SK-N-SH (cell line): ENCODE data around the gene SIRPA. TPM values are rescaled to one million over a fixed set of nuclear protein-coding genes. Genes with fewer than 3 reads are reported as not detected.

ENCODE experiments used
- CTCF ChIA-PET: fragments of 300-600, 350-600 bp; formaldehyde crosslinking; extraction: SDS; loops from one replicate; lab custom pipeline; 2021; lab: Yijun Ruan, JAX
- POLR2A ChIA-PET: fragments of 350-600 bp; sonication (Branson Sonifier 250); formaldehyde crosslinking; extraction: SDS; loops from one replicate; lab custom pipeline; 2020; ENCODE audit warnings: antibody characterized with exemption, inconsistent platforms; lab: Yijun Ruan, JAX
- DNase-seq: peaks from one replicate; pipeline ENCODE4 v3.0.0; 2012
- H2AFZ ChIP-seq: fragments of 200-600 bp; sonication (generic); 2 replicates; pipeline ENCODE4 v1.8.1; 2016; ENCODE audit warnings: antibody characterized with exemption, mild to moderate bottlenecking, low read depth
- H3F3A ChIP-seq: fragments of 200-600 bp; sonication (generic); replicated peaks from 2 replicates; pipeline ENCODE3; 2016; ENCODE audit warnings: antibody characterized with exemption, mild to moderate bottlenecking; ENCODE audit not compliant: insufficient read depth
- H3K27ac ChIP-seq, 2 experiments: fragments of 200-500 bp in 1 of 2; fragments of 200-600 bp in 1 of 2; sonication (Bioruptor generic) in 1 of 2; sonication (generic), shearing (Covaris generic) in 1 of 2; 2 replicates each; pipeline versions ENCODE4 v1.5.1 to v1.6.1; 2014 to 2016; ENCODE audit warnings: low read depth in 2 of 2, inconsistent platforms in 1 of 2, low read length in 1 of 2, mild to moderate bottlenecking in 1 of 2, mixed read lengths in 1 of 2
- H3K27me3 ChIP-seq: fragments of 200-600 bp; sonication (generic), shearing (Covaris generic); 2 replicates; pipeline ENCODE4 v1.6.1; 2016; ENCODE audit warnings: mixed run types; ENCODE audit not compliant: insufficient read depth
- H3K36me3 ChIP-seq, 2 experiments: fragments of 200-500 bp in 1 of 2; fragments of 200-600 bp in 1 of 2; sonication (Bioruptor generic) in 1 of 2; sonication (generic) in 1 of 2; replicated peaks in 1 of 2; 2 replicates each; pipeline versions ENCODE3 to v1.5.1; 2014 to 2016; ENCODE audit warnings: low read length in 1 of 2, mild to moderate bottlenecking in 1 of 2; ENCODE audit not compliant: insufficient read depth in 2 of 2, control insufficient read depth in 1 of 2
- H3K4me1 ChIP-seq, 2 experiments: fragments of 200-500 bp in 1 of 2; fragments of 200-600 bp in 1 of 2; sonication (Bioruptor generic) in 1 of 2; sonication (generic), shearing (Covaris generic) in 1 of 2; 2 replicates each; pipeline versions ENCODE4 v1.5.1 to v1.6.1; 2014 to 2016; ENCODE audit warnings: low read depth in 1 of 2, low read length in 1 of 2, mixed run types in 1 of 2; ENCODE audit not compliant: insufficient read depth in 2 of 2, control insufficient read depth in 1 of 2
- H3K4me2 ChIP-seq: fragments of 200-600 bp; sonication (generic), shearing (Covaris generic); 2 replicates; pipeline ENCODE4 v1.6.1; 2017; ENCODE audit warnings: mixed run types
- H3K4me3 ChIP-seq, 2 experiments: fragments of 200-500 bp in 1 of 2; fragments of 200-600 bp in 1 of 2; sonication (Bioruptor generic) in 1 of 2; sonication (generic), shearing (Covaris generic) in 1 of 2; 2 replicates each; pipeline versions ENCODE4 v1.5.1 to v1.8.1; 2014 to 2016; ENCODE audit warnings: low read depth in 2 of 2, inconsistent platforms in 1 of 2, low read length in 1 of 2, mild to moderate bottlenecking in 1 of 2, mixed read lengths in 1 of 2, moderate library complexity in 1 of 2
- H3K79me2 ChIP-seq: fragments of 200-600 bp; sonication (generic); 2 replicates; pipeline ENCODE4 v1.8.1; 2017; ENCODE audit warnings: mild to moderate bottlenecking; ENCODE audit not compliant: insufficient read depth
- H3K9ac ChIP-seq: fragments of 200-600 bp; sonication (generic); 2 replicates; pipeline ENCODE4 v1.6.1; 2017; ENCODE audit warnings: mixed run types
- H3K9me2 ChIP-seq: fragments of 200-600 bp; sonication (generic); 2 replicates; pipeline ENCODE4 v1.6.1; 2017; ENCODE audit warnings: mixed run types
- H3K9me3 ChIP-seq: fragments of 200-600 bp; sonication (generic); 2 replicates; pipeline ENCODE4 v1.6.1; 2017; ENCODE audit warnings: mixed run types, mild to moderate bottlenecking, moderate library complexity
- H4K20me1 ChIP-seq: fragments of 200-600 bp; sonication (generic); 2 replicates; pipeline ENCODE4 v1.6.1; 2017; ENCODE audit warnings: mild to moderate bottlenecking, mixed run types; ENCODE audit not compliant: insufficient read depth
- CHD2 ChIP-seq: fragments of 150-350 bp; IDR thresholded peaks from 2 replicates; pipeline ENCODE4 v1.6.1; 2018; ENCODE audit warnings: low read length; ENCODE audit not compliant: partially characterized antibody
- EZH2phosphoT487 ChIP-seq: fragments of 200-600 bp; sonication (generic); IDR thresholded peaks from 2 replicates; pipeline ENCODE4 v1.6.1; 2017; ENCODE audit warnings: low read depth, mixed run types, mild to moderate bottlenecking, antibody characterized with exemption, moderate library complexity, borderline replicate concordance
- IRF3 ChIP-seq: fragments of 150-350 bp; IDR thresholded peaks from 2 replicates; pipeline ENCODE4 v1.6.1; 2016; ENCODE audit warnings: mild to moderate bottlenecking, low read depth, low read length
- JUND ChIP-seq: IDR thresholded peaks from 2 replicates; pipeline ENCODE4 v1.4.0; 2012
- POLR2AphosphoS5 ChIP-seq: IDR thresholded peaks from 2 replicates; pipeline ENCODE4 v1.6.1; 2012; ENCODE audit warnings: low read depth, low read length
- RAD21 ChIP-seq: IDR thresholded peaks from 2 replicates; pipeline ENCODE4 v1.6.1; 2012; ENCODE audit warnings: mild to moderate bottlenecking, low read length
- RFX5 ChIP-seq: IDR thresholded peaks from 2 replicates; pipeline ENCODE4 v1.6.1; 2012; ENCODE audit warnings: mild to moderate bottlenecking, improper control_type of control experiment, low read length
- SIN3A ChIP-seq: IDR thresholded peaks from 2 replicates; pipeline ENCODE4 v1.6.1; 2012; ENCODE audit warnings: low read depth, mild to moderate bottlenecking, low read length, moderate library complexity, borderline replicate concordance
- YY1 ChIP-seq: IDR thresholded peaks from 2 replicates; pipeline ENCODE4 v1.4.0; 2012; ENCODE audit warnings: low read depth, mild to moderate bottlenecking
- WGBS: methylation state at CpG from one replicate; pipeline ENCODE4 v1.1.6; 2017; ENCODE audit warnings: low lambda C conversion rate; 5-methylcytosine and 5-hydroxymethylcytosine counted together
- polyA plus RNA-seq, 3 experiments: library from polyadenylated mRNA; depleted of rRNA; stranded (reverse); fragments of >200 nt; gene quantifications; 2 replicates each; pipeline ENCODE4 v1.2.3, GENCODE V29; 2012
- TF ChIP-seq, protein P1 (sequence below): IDR thresholded peaks from 2 replicates; pipeline ENCODE4 v1.4.0; 2012; ENCODE audit warnings: low read depth, borderline replicate concordance

SIRPA gene
- polyA plus RNA-seq, 1 of the 3 experiments (the other 2 are of a cell fraction) = 9.1 TPM

GRCh38 chr20:1924910-1925861 lies 30.0 kb downstream of the SIRPA start:
- Histone ChIP-seq H3K4me3 (no peak overlapping the region), H3K27me3 (no peaks in the 10 kb centered on the region), H3K79me2 (no peaks in the 10 kb centered on the region), H4K20me1 (no peaks in the 10 kb centered on the region), H3K36me3 (peaks cover 0 to 4% of the 10 kb centered on the region in 2 experiments), H2AFZ (no peak overlapping the region), H3K27ac (no peak overlapping the region), H3K9me2 (no peaks in the 10 kb centered on the region), H3K9ac (no peak overlapping the region), H3K4me1 (peaks cover 0 to 11% of the 10 kb centered on the region in 2 experiments; a peak in 1 of 4 replicates), H3K9me3 (no peaks in the 10 kb centered on the region), H3K4me2 (no peak overlapping the region), H3F3A (no peaks in the 10 kb centered on the region)
- POLR2A ChIA-PET = no interaction called here
- TF ChIP-seq YY1 = no peak
- no peak for TF ChIP-seq RFX5
- TF ChIP-seq, protein P1, sequence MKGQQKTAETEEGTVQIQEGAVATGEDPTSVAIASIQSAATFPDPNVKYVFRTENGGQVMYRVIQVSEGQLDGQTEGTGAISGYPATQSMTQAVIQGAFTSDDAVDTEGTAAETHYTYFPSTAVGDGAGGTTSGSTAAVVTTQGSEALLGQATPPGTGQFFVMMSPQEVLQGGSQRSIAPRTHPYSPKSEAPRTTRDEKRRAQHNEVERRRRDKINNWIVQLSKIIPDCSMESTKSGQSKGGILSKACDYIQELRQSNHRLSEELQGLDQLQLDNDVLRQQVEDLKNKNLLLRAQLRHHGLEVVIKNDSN = no peak
- TF ChIP-seq SIN3A = no peak
- no peak for TF ChIP-seq JUND
- TF ChIP-seq RAD21 = no peak
- TF ChIP-seq CHD2 = no peak
- CTCF ChIA-PET = interaction anchor here (1.6 kb wide), 1 partner anchor 41 kb away, joined by 3 read pairs; no protein-coding TSS in a partner anchor
- DNase-seq = no peak
- 89% methylated on average over 12 of the region's 13 CpGs for WGBS

DNA sequence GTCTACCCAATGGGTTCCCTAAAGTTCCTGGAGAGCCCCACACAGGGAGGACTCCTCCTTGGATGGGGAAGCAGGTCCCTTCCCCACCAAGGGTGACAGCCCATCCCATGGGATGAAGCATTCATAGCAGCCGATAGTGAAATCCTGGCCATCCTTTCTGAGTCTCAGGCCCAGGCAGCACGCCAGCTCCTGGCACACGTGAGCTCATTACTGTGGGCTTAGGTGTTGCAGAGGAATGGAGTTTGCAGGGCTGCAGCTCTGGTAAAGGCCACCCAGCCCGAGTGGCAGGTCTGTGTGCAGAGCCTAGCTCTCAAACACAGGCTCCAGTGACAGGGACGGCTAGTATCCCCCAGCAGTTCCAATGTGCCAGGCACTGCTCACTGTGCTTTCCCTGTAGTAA lies 31.0 kb downstream of the SIRPA start:
- 100% methylated on average over 1 of the region's 5 CpGs for WGBS
- H3K9ac ChIP-seq = no peak overlapping the region
- H3K27ac ChIP-seq = no peak overlapping the region
- H3K36me3 ChIP-seq = peaks cover 0 to 4% of the 10 kb centered on the region in 2 experiments
- no peak overlapping the region for H2AFZ ChIP-seq
- peaks cover 0 to 11% of the 10 kb centered on the region in 2 experiments; a peak in 1 of 4 replicates for H3K4me1 ChIP-seq
- H3K9me3 ChIP-seq = no peaks in the 10 kb centered on the region
- no peaks in the 10 kb centered on the region for H3K27me3 ChIP-seq
- H3F3A ChIP-seq = no peaks in the 10 kb centered on the region
- TF ChIP-seq YY1 (no peak), IRF3 (no peak), EZH2phosphoT487 (no peak), POLR2AphosphoS5 (no peak)
- no peak overlapping the region for H3K4me3 ChIP-seq
- ChIA-PET CTCF (interaction anchor here (0.6 to 1.6 kb wide), 4 partner anchors 11 to 124 kb away, joined by 3 to 4 read pairs (median 3); no protein-coding TSS in a partner anchor), POLR2A (no interaction called here)
- no peak overlapping the region for H3K4me2 ChIP-seq
- H3K79me2 ChIP-seq = no peaks in the 10 kb centered on the region
- no peaks in the 10 kb centered on the region for H3K9me2 ChIP-seq
- no peaks in the 10 kb centered on the region for H4K20me1 ChIP-seq
- DNase-seq = no peak
